Testis (tissue), 2 donors: ENCODE data around the gene LHFPL3.

Experiments
- CTCF ChIP-seq, 3 experiments: fragments of 450-650 bp in 2 of 3; fragments of 200-600 bp in 1 of 3; sonication (generic) in 1 of 3; IDR thresholded peaks; one replicate each; pipeline ENCODE4 v1.5.1; 2016 to 2019; ENCODE audit warnings: antibody characterized with exemption in 3 of 3, mild to moderate bottlenecking in 2 of 3, moderate library complexity in 1 of 3
- POLR2A ChIP-seq: fragments of 450-650 bp; IDR thresholded peaks from one replicate; pipeline ENCODE4 v1.6.1; 2017; ENCODE audit warnings: antibody characterized with exemption, mild to moderate bottlenecking, moderate library complexity

- no peak for TF ChIP-seq CTCF (IDR thresholded peaks at IDR 0.05)
- no peak for TF ChIP-seq POLR2A
Measured at GRCh38 chr7:104569751-104570150, 241.3 kb downstream of the LHFPL3 start.
